K562 (cell line): ENCODE data around the gene TMEM214. TPM values are rescaled to one million over a fixed set of nuclear protein-coding genes. Genes with fewer than 3 reads are reported as not detected.
A peak's percentile ranks its signal among the peaks of the same experiment; 100 is the strongest.

Experiments
- SAFB2 ChIP-seq: fragments of 200-400 bp; formaldehyde crosslinking; IDR thresholded peaks from 2 replicates; pipeline ENCODE4 v1.6.1; 2018; ENCODE audit warnings: borderline replicate concordance, low read length, low read depth, moderate library complexity; ENCODE audit not compliant: severe bottlenecking
- SIN3B ChIP-seq: fragments of 450-650 bp; IDR thresholded peaks from 2 replicates; pipeline ENCODE4 v1.6.1; 2017; ENCODE audit warnings: low read depth, mild to moderate bottlenecking, moderate library complexity
- TBP ChIP-seq: optimal IDR thresholded peaks from 2 replicates; pipeline ENCODE3; 2011; ENCODE audit warnings: low read depth, low read length, improper control_type of control experiment
- ZHX1 ChIP-seq: fragments of 150-350 bp; conservative IDR thresholded peaks from 2 replicates; pipeline ENCODE4 v1.6.1; 2014; ENCODE audit warnings: low read length
- ZNF740 ChIP-seq, 3 experiments: fragments of 200-800 bp in 1 of 3; sonication (Bioruptor generic) in 1 of 3; sonication (generic) in 1 of 3; formaldehyde crosslinking in 1 of 3; IDR thresholded peaks; 2 replicates each; pipeline versions ENCODE4 v1.6.1 to v1.8.0; 2016 to 2022; ENCODE audit warnings: mild to moderate bottlenecking in 2 of 3, missing compliant biosample characterization in 2 of 3, missing genetic modification characterization in 2 of 3, missing genetic modification reagents in 1 of 3
- polyA plus RNA-seq, 8 experiments: library from polyadenylated mRNA; depleted of rRNA in 4 of 8; stranded (reverse) in 5 of 8; unstranded in 3 of 8; fragments of >200 nt; fragmentation: Nextera tagmentation in 2 of 8; fragmentation: Illumina TruSeq in 1 of 8; extraction: Ambion mirVana in 2 of 8; extraction: Trizol in 1 of 8; gene quantifications; 2 replicates each; pipeline versions ENCODE4 v1.2.1 to v1.2.3, GENCODE V29; 2011 to 2014; ENCODE audit warnings: inconsistent platforms in 1 of 8, missing spikeins in 1 of 8
- total RNA-seq, 7 experiments: library from RNA; depleted of rRNA in 6 of 7; stranded (reverse); fragments of >200 nt in 6 of 7; fragmentation: Illumina TruSeq in 2 of 7; extraction: Trizol in 2 of 7; gene quantifications; 2 replicates each; pipeline versions ENCODE4 v1.2.1 to v1.2.3, GENCODE V29; 2011 to 2021; ENCODE audit warnings: low replicate concordance in 1 of 7

The TMEM214 gene
- total and polyA plus RNA-seq, 9 of the 15 experiments (the other 6 are each of a cell fraction or from before 2014, with no cell fraction given): 11.4 to 81.4 (median 44.1) TPM

- TF ChIP-seq ZNF740 (CRISPR knock-in tag; IDR thresholded peaks at IDR 0.05) (no peak), ZNF740 (tag; IDR thresholded peaks at IDR 0.05) (0 out of 4 replicates have a peak, but pooled peaks of 1 of the 2 experiments have one; percentile 22), TBP (no peak), SIN3B (no peak), ZHX1 (no peak), SAFB2 (no peak)
Observed at GRCh38 chr2:27003857-27004256, 28.9 kb upstream of the TMEM214 start (continued).
